Loucy (cell line): ENCODE results near the gene ATP13A1.

Source experiments
- CTCF ChIP-seq: fragments of 200-600 bp; sonication (generic); conservative IDR thresholded peaks from 2 replicates; pipeline ENCODE4 v1.5.1; 2014; ENCODE audit warnings: mild to moderate bottlenecking, antibody characterized with exemption, low read length
- EZH2phosphoT487 ChIP-seq: fragments of 200-600 bp; IDR thresholded peaks from 2 replicates; pipeline ENCODE4 v1.6.1; 2018; ENCODE audit warnings: antibody characterized with exemption, mild to moderate bottlenecking, moderate library complexity, borderline replicate concordance

GRCh38 chr19:19687090-19687489, 23.6 kb upstream of the ATP13A1 start:
- no peak for TF ChIP-seq CTCF
- no peak for TF ChIP-seq EZH2phosphoT487
